Measurements from ENCODE around the gene ZBTB16. TPM values are rescaled to one million over a fixed set of nuclear protein-coding genes. Genes with fewer than 3 reads are reported as not detected.
A peak's percentile ranks its signal among the peaks of the same experiment; 100 is the strongest.

Gene ZBTB16
- total and polyA plus RNA-seq, 11 donors: 15.3 to 130 (median 62.8) TPM

DNA sequence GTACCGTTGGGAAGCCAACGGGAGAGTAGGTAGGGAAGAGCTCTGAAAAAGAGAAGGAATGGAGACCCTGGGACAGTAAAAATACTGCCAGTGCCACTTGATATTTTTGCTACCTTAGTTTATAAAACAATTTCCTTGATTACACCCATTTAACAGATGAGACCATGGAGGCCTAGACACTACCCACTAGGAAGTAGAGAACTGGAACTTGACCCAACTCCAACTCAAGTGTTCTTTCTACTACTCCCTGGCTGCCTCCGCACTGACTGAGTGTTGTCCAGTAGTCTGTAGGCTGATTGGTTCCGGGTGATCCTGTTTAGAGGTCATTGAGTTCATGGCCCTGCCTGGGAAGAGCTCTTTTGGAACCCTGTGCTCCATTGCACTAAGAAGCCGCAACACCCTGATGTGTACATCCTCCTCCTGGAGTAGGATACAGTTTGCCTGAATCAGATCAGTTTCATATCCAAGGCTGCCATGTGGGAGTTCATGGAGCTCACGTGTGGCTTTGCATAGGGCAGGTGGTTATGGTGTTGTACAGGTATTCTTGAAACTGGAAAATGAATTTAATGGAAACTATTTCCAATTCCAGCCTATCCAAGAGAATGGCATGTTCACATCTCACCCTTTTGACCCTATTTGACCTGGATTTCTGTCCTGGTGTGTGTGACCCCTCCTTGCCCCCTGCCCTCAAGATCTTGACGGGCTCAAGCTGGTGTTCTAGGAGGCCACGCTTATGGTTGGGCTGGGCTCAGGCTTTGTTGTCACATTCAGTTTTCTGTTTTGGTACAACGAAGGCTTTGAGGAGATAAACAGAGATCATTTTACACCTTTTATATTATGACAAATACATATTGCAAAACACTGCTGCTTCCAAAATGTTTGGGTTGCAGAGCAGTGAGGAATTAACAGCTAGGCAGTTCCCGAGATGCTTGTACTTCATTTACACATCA lies 134.5 kb downstream of the ZBTB16 start:
- peak overlapping the region in 11 of 12 donors; percentile 49 to 97 (median 86) for H3K27ac ChIP-seq
- peaks cover 20 to 71% (median 55%) of the 10 kb centered on the region in 12 donors for H3K4me1 ChIP-seq
- ATAC-seq: no peak
- H3K4me3 ChIP-seq: no peak overlapping the region
- no peak for DNase-seq
- peaks cover 0 to 44% (median 15%) of the 10 kb centered on the region in 9 donors for H3K36me3 ChIP-seq
- intact Hi-C loops (cut with DNase I): loop anchor here in 2 of 10 donors (10.0 kb wide), 2 partner anchors 51 to 61 kb away; no protein-coding TSS in a partner anchor
- peaks cover 0 to 3% (median 0%) of the 10 kb centered on the region in 12 donors for H3K9me3 ChIP-seq
- no peak for TF ChIP-seq CTCF (IDR thresholded peaks at IDR 0.05)
- TF ChIP-seq POLR2A (IDR thresholded peaks at IDR 0.05): no peak
- no peaks in the 10 kb centered on the region for H3K27me3 ChIP-seq
- WGBS, 4 donors: 59 to 79% (median 71%) methylated on average over 10 of the region's 10 CpGs

DNA sequence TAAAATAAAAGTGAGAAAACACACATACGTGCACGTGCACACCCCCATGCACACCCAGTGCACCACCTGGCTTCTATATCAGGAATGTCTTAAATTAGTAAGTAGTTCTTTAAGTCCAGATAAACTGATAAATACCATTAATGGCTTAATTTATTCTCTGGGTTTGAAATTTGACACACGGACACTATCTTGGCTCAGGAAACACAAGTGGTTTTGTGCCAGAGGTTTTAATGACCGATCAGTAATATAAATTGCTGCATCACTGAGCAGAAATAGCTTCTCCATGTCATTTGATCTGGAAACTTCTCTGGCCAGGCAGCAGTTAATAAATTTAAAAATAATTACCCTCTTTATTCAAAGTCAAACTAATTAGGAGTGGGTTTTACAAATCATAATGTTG lies 135.2 kb downstream of the ZBTB16 start:
- ATAC-seq (no peak), DNase-seq (no peak)
- H3K36me3 ChIP-seq: peaks cover 0 to 39% (median 12%) of the 10 kb centered on the region in 9 donors
- H3K4me3 ChIP-seq: no peak overlapping the region
- peak overlapping the region; percentile 49 to 97 (median 88) for H3K27ac ChIP-seq
- no peaks in the 10 kb centered on the region for H3K27me3 ChIP-seq
- TF ChIP-seq CTCF (IDR thresholded peaks at IDR 0.05) (no peak), POLR2A (IDR thresholded peaks at IDR 0.05) (no peak)
- H3K4me1 ChIP-seq: peaks cover 23 to 78% (median 62%) of the 10 kb centered on the region in 12 donors
- intact Hi-C loops (cut with DNase I): loop anchor here in 6 of 10 donors (1.0 to 10.0 kb wide), 8 partner anchors 14 to 68 kb away; no protein-coding TSS in a partner anchor
- 28 to 34% (median 31%) methylated on average over 4 of the region's 4 CpGs for WGBS, 4 donors
- peaks cover 0 to 3% (median 0%) of the 10 kb centered on the region in 12 donors for H3K9me3 ChIP-seq

DNA sequence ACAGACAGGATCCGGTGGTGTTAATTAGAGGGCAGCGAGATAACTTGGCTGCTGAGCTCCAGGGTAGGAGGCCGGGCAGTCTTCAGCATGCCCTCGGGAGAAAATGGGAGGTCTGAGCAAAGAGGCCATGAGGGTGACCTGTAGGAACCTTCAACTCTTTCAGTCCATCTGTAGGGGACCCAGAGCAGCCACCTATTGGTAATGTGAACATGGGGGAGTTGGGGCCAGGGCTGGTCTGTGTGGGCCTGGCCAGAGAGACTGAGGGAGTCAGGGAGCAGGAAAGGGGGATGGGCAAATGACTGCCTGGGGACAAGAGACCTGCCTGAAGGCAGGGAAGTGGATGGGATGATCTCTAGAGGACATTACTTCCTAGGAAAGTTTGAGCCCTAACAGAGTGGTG lies 135.6 kb downstream of the ZBTB16 start:
- Histone ChIP-seq H3K9me3 (peaks cover 0 to 3% (median 0%) of the 10 kb centered on the region in 12 donors), H3K27ac (peak overlapping the region; percentile 33 to 97 (median 88)), H3K4me3 (no peak overlapping the region), H3K27me3 (no peaks in the 10 kb centered on the region), H3K4me1 (peaks cover 23 to 83% (median 65%) of the 10 kb centered on the region in 12 donors), H3K36me3 (peaks cover 0 to 35% (median 8%) of the 10 kb centered on the region in 9 donors)
- DNase-seq (no peak), ATAC-seq (no peak)
- TF ChIP-seq POLR2A (IDR thresholded peaks at IDR 0.05) (no peak), CTCF (IDR thresholded peaks at IDR 0.05) (no peak)
- intact Hi-C loops (cut with DNase I): loop anchor here in 6 of 10 donors (1.0 to 10.0 kb wide), 8 partner anchors 15 to 67 kb away; no protein-coding TSS in a partner anchor
- WGBS, 4 donors: 51 to 60% (median 56%) methylated on average over 4 of the region's 4 CpGs

Measured in heart left ventricle (tissue), 16 donors.